A549 (cell line): ENCODE data around the gene PES1. TPM values are rescaled to one million over a fixed set of nuclear protein-coding genes. Genes with fewer than 3 reads are reported as not detected.
"Not testable (repeated sequence)": the region's sequence is repeated elsewhere in the genome, so short reads cannot be mapped to it uniquely, and the experiment has no call there.

Experiments
- ATAC-seq, 2 experiments: fragments of 200-7000 bp in 1 of 2; fragments of >200 bp in 1 of 2; cut with Nextera tagmentation in 1 of 2; cut with Tn5 transposase in 1 of 2; 3 replicates each; pipeline versions ENCODE4 v1.8.0 to v1.9.1; 2018 to 2020; ENCODE audit warnings: mild to moderate bottlenecking in 1 of 2, moderate library complexity in 1 of 2
- CTCF ChIA-PET: fragments of 300-600 bp; sonication (Branson Sonifier 250); formaldehyde crosslinking; extraction: SDS; loops from one replicate; lab custom pipeline; 2021; ENCODE audit warnings: antibody characterized with exemption, inconsistent platforms; lab: Yijun Ruan, JAX
- POLR2A ChIA-PET: fragments of 350-600 bp; formaldehyde crosslinking; extraction: SDS; loops from one replicate; lab custom pipeline; 2021; ENCODE audit warnings: antibody characterized with exemption, inconsistent platforms; lab: Yijun Ruan, JAX
- DNase-seq, 2 experiments: peaks; one replicate each; pipeline versions ENCODE4 v3.0.0 to v3.0.0-alpha.2; 2011 to 2016; ENCODE audit warnings: low read depth in 1 of 2, low spot score in 1 of 2
- FAIRE-seq: peaks from 2 replicates; lab custom pipeline; 2011; peaks lifted over from hg19 to GRCh38; lab: Jason Lieb, UNC
- H3K27ac ChIP-seq, 2 experiments: fragments of >200 bp; sonication (Bioruptor Twin); formaldehyde crosslinking; 3 replicates each; pipeline ENCODE4 v1.5.1; 2016 to 2017
- H3K4me1 ChIP-seq: fragments of >200 bp; sonication (Bioruptor Twin); formaldehyde crosslinking; 3 replicates; pipeline ENCODE4 v1.6.1; 2016
- H3K4me2 ChIP-seq: fragments of >200 bp; sonication (Bioruptor Twin); formaldehyde crosslinking; 3 replicates; pipeline ENCODE4 v1.6.1; 2016
- H3K4me3 ChIP-seq: fragments of >200 bp; sonication (Bioruptor Twin); formaldehyde crosslinking; 3 replicates; pipeline ENCODE4 v1.5.1; 2016
- H3K9me3 ChIP-seq: fragments of >200 bp; sonication (Bioruptor Twin); formaldehyde crosslinking; 3 replicates; pipeline ENCODE4 v1.6.1; 2016
- CEBPB ChIP-seq, 2 experiments: fragments of >200 bp in 1 of 2; sonication (Bioruptor Twin) in 1 of 2; formaldehyde crosslinking in 1 of 2; IDR thresholded peaks; 2 replicates each; pipeline ENCODE4 v1.6.1; 2012 to 2016
- CHD4 ChIP-seq: fragments of 200-600 bp; sonication (generic); IDR thresholded peaks from 2 replicates; pipeline ENCODE4 v1.6.1; 2016; ENCODE audit warnings: antibody characterized with exemption, mild to moderate bottlenecking, borderline replicate concordance
- FOXS1 ChIP-seq: fragments of 250-450 bp; sonication (Bioruptor Pico); IDR thresholded peaks from 2 replicates; pipeline ENCODE4 v1.5.0; 2020; ENCODE audit warnings: mild to moderate bottlenecking, moderate library complexity
- HEYL ChIP-seq: fragments of 250-450 bp; sonication (Bioruptor Pico); IDR thresholded peaks from 2 replicates; pipeline ENCODE4 v1.8.0; 2021; ENCODE audit warnings: mild to moderate bottlenecking, moderate library complexity
- HOXA7 ChIP-seq: fragments of 250-450 bp; sonication (Bioruptor Pico); IDR thresholded peaks from 2 replicates; pipeline ENCODE4 v1.5.0; 2020; ENCODE audit warnings: mild to moderate bottlenecking, moderate library complexity
- HOXB5 ChIP-seq: fragments of 250-450 bp; sonication (Bioruptor Pico); IDR thresholded peaks from 2 replicates; pipeline ENCODE4 v1.5.0; 2020; ENCODE audit warnings: mild to moderate bottlenecking, moderate library complexity
- JUN ChIP-seq, 2 experiments: fragments of >200 bp; sonication (Bioruptor Twin); formaldehyde crosslinking; IDR thresholded peaks; 2 replicates in 1 of 2; 3 replicates in 1 of 2; pipeline ENCODE4 v1.6.1; 2016 to 2017
- JUNB ChIP-seq: fragments of >200 bp; sonication (Bioruptor Twin); formaldehyde crosslinking; IDR thresholded peaks from 2 replicates; pipeline ENCODE4 v1.6.1; 2016
- RAD21 ChIP-seq, 2 experiments: fragments of >200 bp in 1 of 2; sonication (Bioruptor Twin) in 1 of 2; formaldehyde crosslinking in 1 of 2; IDR thresholded peaks in 1 of 2; conservative IDR thresholded peaks in 1 of 2; 2 replicates in 1 of 2; 3 replicates in 1 of 2; pipeline ENCODE4 v1.6.1; 2012 to 2018; ENCODE audit warnings: inconsistent platforms in 1 of 2
- ZC3H11A ChIP-seq: fragments of 450-650 bp; IDR thresholded peaks from 2 replicates; pipeline ENCODE4 v1.6.1; 2014; ENCODE audit warnings: antibody characterized with exemption, mild to moderate bottlenecking
- WGBS: methylation state at CpG from one replicate; pipeline ENCODE4 v1.1.6; 2017; ENCODE audit errors: missing lambda C conversion rate; 5-methylcytosine and 5-hydroxymethylcytosine counted together
- polyA plus RNA-seq, 4 experiments: library from polyadenylated mRNA; depleted of rRNA in 3 of 4; stranded (reverse); fragments of >200 nt; fragmentation: RNase III in 1 of 4; extraction: RNeasy Plus Mini Kit Qiagen cat#74134 plus additional on column Dnase treatment in 1 of 4; gene quantifications; 2 replicates in 3 of 4; 3 replicates in 1 of 4; pipeline ENCODE4 v1.2.3, GENCODE V29; 2011 to 2017
- TF ChIP-seq, protein P1 (sequence below): fragments of >200 bp; sonication (Bioruptor Twin); formaldehyde crosslinking; IDR thresholded peaks from 2 replicates; pipeline ENCODE4 v1.6.1; 2016
- TF ChIP-seq, protein P2 (sequence below): fragments of 450-650 bp; IDR thresholded peaks from 2 replicates; pipeline ENCODE4 v1.6.1; 2014; ENCODE audit warnings: antibody characterized with exemption

The PES1 gene
- polyA plus RNA-seq, 2 of the 4 experiments (the other 2 are of a cell fraction): 107 to 111 TPM

- FAIRE-seq: no peak
- H3K4me1 ChIP-seq: peaks cover 63% of the 10 kb centered on the region
- H3K4me3 ChIP-seq: no peak overlapping the region
- CTCF ChIA-PET: interaction anchor here (1.1 to 1.4 kb wide), 3 partner anchors 9 to 116 kb away, joined by 3 to 6 read pairs (median 4); no protein-coding TSS in a partner anchor
- no peak for DNase-seq
- TF ChIP-seq HOXB5: no peak
- TF ChIP-seq, all 56 proteins: peak for 0
- ATAC-seq: no peak; a peak in 1 of 6 replicates
- Histone ChIP-seq H3K4me2 (peak overlapping the region; percentile 33), H3K27ac (peak overlapping the region; percentile 45 to 83; a peak in 5 of 6 replicates), H3K9me3 (no peaks in the 10 kb centered on the region)
- WGBS: 70% methylated on average over 6 of the region's 10 CpGs
- POLR2A ChIA-PET: no interaction called here
Measured at GRCh38 chr22:30561402-30562189, 30.1 kb downstream of the PES1 start.

GRCh38 chr22:30560643-30561202, 31.0 kb downstream of the PES1 start:
- peak in 1 of 2 experiments; percentile 68; a peak in 3 of 6 replicates for ATAC-seq
- DNase-seq: peak in 1 of 2 experiments; percentile 24
- H3K4me3 ChIP-seq, H3K4me2 ChIP-seq, POLR2A ChIA-PET, H3K9me3 ChIP-seq, FAIRE-seq: not testable (repeated sequence)
- Histone ChIP-seq H3K27ac (peak overlapping the region in 1 of 2 experiments; percentile 83; a peak in 3 of 6 replicates), H3K4me1 (peaks cover 54% of the 10 kb centered on the region)
- WGBS: 67% methylated on average over 11 of the region's 11 CpGs
- CTCF ChIA-PET: interaction anchor here (1.4 kb wide), 1 partner anchor 18 kb away, joined by 3 read pairs; no protein-coding TSS in a partner anchor

- WGBS: 83% methylated on average over 6 of the region's 6 CpGs
- POLR2A ChIA-PET: no interaction called here
- Histone ChIP-seq H3K4me3 (no peak overlapping the region), H3K4me1 (peaks cover 46% of the 10 kb centered on the region), H3K4me2 (no peak overlapping the region), H3K27ac (peak overlapping the region in 1 of 2 experiments; percentile 83; a peak in 4 of 6 replicates), H3K9me3 (no peaks in the 10 kb centered on the region)
- no peak for FAIRE-seq
- no peak for ATAC-seq
- CTCF ChIA-PET: no interaction called here
- no peak for DNase-seq
- no peak for TF ChIP-seq JUN (IDR thresholded peaks at IDR 0.05)
- no peak for TF ChIP-seq CEBPB (IDR thresholded peaks at IDR 0.05)
- TF ChIP-seq JUNB: no peak
Measured at GRCh38 chr22:30559889-30560288, 31.8 kb downstream of the PES1 start.

- no peak overlapping the region for H3K4me3 ChIP-seq
- ChIA-PET POLR2A (interaction anchor here (0.6 kb wide), 1 partner anchor 365 kb away, joined by 6 read pairs; no protein-coding TSS in a partner anchor), CTCF (interaction anchor here (0.6 to 0.9 kb wide), 4 partner anchors 11 to 269 kb away, joined by 3 to 6 read pairs (median 3); partner anchors contain the start of gene SEC14L6)
- no peak overlapping the region for H3K4me2 ChIP-seq
- no peak for TF ChIP-seq HOXA7 (CRISPR knock-in tag)
- no peak for TF ChIP-seq CHD4
- no peak for TF ChIP-seq RAD21 (conservative IDR thresholded peaks at IDR 0.05 in 1 of 2, IDR thresholded peaks at IDR 0.05 in 1 of 2)
- no peak for TF ChIP-seq ZC3H11A
- no peak for TF ChIP-seq FOXS1 (CRISPR knock-in tag)
- no peak for TF ChIP-seq HEYL (CRISPR knock-in tag)
- TF ChIP-seq, protein P1, sequence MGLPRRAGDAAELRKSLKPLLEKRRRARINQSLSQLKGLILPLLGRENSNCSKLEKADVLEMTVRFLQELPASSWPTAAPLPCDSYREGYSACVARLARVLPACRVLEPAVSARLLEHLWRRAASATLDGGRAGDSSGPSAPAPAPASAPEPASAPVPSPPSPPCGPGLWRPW: no peak
- TF ChIP-seq, protein P2, sequence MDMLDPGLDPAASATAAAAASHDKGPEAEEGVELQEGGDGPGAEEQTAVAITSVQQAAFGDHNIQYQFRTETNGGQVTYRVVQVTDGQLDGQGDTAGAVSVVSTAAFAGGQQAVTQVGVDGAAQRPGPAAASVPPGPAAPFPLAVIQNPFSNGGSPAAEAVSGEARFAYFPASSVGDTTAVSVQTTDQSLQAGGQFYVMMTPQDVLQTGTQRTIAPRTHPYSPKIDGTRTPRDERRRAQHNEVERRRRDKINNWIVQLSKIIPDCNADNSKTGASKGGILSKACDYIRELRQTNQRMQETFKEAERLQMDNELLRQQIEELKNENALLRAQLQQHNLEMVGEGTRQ: no peak
- FAIRE-seq (no peak), ATAC-seq (peak; percentile 42 to 55; a peak in 3 of 6 replicates), DNase-seq (no peak)
- no peaks in the 10 kb centered on the region for H3K9me3 ChIP-seq
- WGBS: 35% methylated on average over 1 of the region's 8 CpGs
- peaks cover 26% of the 10 kb centered on the region for H3K4me1 ChIP-seq
- 0 out of 6 replicates have a peak overlapping the region, but pooled peaks of 1 of the 2 experiments have one; percentile 45 for H3K27ac ChIP-seq
Measured at GRCh38 chr22:30557243-30557642, 34.5 kb downstream of the PES1 start.
